HG02798 (cell line): Measurements from ENCODE around the gene EPHB1.
"Not testable (repeated sequence)": the region's sequence is repeated elsewhere in the genome, so short reads cannot be mapped to it uniquely, and the experiment has no call there.

Experiments
- ATAC-seq: cut with Tn5 transposase; IDR thresholded peaks from one replicate; pipeline ENCODE4 v1.9.1; 2021; ENCODE audit warnings: mild to moderate bottlenecking; ENCODE audit not compliant: unreplicated experiment, poor library complexity

EPHB1 gene

DNA sequence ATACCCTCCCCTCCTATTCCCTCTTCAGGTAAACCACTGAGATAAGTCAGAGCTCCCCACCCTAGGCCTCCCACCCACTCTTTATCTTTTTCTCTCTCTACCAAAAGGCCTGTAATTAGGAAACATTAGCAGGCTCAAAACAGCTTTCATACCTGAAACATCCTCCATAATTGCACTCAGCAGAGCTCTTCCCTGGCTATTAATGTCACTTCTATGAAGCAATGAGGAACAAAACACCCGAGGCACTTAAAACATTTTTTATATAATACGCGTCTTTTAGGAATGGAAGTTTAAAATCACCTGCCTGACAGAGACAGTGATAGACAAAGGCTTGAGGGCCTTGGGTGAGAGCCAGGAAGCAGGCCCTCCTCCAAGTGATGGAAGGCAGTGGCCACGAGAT, 138.9 kb downstream of the EPHB1 start:
- ATAC-seq = no peak

DNA sequence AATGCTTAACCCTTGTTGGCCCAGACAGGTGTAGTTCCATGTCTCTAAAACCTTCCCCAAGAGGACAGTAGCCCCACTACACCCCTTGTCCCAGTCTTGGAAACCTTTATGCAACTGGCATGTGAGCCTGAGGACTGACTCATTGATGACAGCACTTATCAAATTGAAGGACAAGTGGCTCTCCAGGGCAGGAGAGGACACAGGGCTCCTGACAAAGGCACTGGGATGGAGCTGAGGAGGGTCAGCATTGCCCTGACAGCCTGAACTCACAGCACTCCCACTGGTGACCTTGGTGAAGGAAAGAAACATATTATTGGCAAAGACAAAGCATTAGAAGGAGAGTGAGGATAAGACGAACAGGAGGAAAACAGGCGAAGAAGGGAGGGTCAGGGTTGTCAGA, 139.9 kb downstream of the EPHB1 start:
- no peak for ATAC-seq

DNA sequence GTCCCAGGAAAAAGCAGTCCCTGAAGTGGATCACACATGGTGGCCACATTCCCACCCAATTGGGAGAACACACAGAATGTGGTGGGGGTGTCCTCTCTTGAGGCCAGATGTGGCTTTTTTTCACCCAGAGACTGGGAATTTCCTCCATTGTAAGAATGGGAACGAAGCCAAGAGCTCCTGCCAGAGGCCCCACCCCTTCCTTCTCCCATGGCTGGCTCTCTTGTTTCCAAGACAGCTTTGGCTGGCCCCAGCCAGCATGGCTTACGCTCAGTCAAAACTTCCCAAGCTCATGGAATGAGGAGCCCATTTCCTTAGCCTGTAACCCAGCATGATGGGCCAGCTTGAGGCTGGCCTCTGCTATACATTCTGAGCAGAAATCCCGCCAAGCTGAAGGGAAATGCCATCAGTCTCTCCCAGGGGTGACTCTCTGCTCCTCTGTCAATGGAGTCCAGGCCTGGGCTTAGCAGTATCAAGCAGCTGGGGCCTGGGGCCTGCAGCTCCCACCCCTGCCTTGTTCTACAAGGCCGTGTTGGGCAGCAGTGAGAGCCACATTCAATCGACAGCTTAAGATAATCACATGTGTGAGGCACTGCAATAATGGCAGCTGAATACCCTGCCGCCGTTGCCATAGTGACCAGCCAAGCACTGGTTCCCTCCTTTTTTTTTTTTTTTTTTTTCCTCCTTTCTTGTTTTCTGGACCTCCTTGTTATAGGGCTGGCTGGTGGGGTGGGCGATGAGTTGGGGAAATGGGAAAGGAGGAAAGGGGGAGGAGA, 142.4 kb downstream of the EPHB1 start:
- no peak for ATAC-seq

GRCh38 chr3:134938029-134938525, 143.0 kb downstream of the EPHB1 start:
- ATAC-seq = no peak

DNA sequence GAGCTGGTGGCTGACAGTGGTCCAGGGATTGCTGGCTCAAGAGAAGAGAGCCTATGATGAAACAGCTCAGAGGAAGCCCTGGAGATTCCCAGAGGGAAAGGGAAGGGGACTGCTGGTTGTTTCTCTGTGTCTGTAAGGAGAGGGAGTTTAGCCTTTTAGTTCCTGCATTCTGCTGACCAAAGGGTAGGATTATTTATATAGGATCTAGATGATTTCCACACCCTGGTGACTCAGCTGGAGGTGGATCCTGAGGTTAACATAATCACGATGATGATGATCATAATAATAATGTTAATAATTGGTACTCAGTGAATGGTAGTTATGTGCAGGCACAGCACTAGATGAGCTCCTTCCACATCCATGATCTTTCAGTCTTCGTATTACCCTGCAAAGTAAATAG, 144.9 kb downstream of the EPHB1 start:
- no peak for ATAC-seq

DNA sequence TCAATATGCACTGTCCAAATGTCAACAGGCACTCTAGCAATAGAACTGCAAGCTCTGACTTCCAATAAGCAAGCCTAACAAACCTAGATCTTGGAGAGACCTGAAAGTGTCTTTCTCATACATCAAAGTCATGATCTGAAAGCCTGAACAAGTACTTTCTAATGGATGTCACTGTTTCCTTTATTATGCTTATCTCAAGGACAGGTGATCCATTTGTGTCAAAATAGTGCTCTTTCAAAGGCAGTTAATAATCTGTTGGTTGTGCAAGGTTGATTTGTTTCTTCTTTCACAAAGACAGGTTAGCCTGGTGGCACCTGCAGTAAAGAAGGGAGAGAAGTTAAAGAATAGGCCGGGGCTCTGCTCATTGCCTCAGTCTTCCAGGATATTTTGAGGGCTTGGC, 146.8 kb downstream of the EPHB1 start:
- ATAC-seq = no peak

DNA sequence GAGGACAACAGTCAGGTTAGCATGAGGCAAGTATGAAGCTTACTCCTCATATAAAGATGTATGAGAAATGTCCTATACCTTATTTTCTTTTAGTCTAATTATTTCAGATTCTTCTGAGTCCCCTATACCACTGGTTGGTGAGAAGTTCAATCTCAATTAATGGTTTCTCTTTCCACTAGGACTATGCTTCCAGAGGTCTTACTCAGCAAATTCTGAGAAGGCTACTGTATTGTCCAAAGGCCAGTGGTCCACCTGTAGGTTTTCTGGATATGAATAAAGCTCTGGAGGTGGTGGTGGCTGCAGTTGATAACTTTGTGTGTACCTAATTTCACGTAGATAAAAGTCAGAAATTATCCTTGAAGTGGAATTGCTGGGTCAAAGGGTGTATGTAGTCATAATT, 149.4 kb downstream of the EPHB1 start:
- no peak for ATAC-seq

GRCh38 chr3:134949150-134949549, 154.1 kb downstream of the EPHB1 start:
- no peak for ATAC-seq

- ATAC-seq = no peak
Measured at GRCh38 chr3:134952371-134952770, 157.3 kb downstream of the EPHB1 start.

DNA sequence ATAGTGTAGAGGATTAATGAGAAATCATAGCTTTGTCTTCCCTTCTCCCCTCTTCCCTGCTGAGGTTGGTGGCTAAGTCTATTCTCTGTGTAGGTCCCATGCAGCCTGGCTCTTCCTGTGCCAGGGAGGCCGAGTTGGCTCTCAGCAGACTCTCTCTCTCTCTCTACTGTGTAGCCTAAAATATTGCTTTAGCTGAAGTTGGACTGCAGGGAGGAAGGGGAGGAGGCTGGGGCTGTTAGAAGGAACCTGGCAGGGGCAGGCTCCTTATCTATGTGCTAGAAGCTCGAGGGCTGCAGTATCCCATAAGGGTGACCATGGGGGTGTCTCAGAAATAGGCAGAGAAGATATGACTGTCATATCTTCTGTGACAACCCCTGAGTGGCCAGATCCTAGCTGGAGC, 160.8 kb downstream of the EPHB1 start:
- no peak for ATAC-seq

DNA sequence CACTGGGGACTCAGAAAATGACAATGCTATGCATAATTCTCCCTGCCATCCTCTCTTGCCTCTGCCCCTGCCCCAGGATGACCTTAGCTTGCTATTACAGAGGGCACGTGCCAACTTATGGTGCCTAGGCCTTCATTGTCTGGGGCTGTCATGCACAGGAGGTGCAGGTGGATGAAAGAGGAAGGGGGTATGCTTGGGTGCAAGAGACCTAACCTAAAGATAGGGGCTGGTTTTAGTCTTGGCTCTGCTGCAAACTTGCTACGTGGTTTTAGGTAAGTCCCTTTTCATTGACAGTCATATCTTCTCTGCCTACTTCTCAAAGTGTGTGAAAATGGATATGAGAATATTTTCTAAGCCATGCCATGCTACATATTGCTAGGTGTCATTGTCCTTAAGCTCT, 161.3 kb downstream of the EPHB1 start:
- peak; percentile 76 for ATAC-seq

DNA sequence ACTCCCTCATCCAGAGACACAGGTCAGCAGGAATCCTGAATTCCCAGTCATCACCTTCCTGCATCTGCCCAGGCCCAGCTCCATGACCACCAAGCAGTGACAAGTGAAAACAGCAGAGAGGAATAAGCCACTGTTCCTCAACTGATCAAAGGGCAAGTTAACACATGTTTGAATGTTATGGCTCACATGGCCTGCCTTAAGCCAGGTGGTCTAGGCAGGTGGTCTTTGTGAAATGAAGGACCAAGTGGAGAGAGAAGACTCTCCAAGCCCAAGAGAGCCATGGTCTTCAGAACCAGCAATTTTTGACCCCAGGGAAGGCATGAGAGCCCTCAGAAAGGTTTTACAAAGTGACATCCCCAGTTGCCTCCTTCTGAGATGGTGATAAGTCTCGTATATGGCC, 161.8 kb downstream of the EPHB1 start:
- ATAC-seq = peak; percentile 11

GRCh38 chr3:134959516-134959915, 164.5 kb downstream of the EPHB1 start:
- no peak for ATAC-seq

DNA sequence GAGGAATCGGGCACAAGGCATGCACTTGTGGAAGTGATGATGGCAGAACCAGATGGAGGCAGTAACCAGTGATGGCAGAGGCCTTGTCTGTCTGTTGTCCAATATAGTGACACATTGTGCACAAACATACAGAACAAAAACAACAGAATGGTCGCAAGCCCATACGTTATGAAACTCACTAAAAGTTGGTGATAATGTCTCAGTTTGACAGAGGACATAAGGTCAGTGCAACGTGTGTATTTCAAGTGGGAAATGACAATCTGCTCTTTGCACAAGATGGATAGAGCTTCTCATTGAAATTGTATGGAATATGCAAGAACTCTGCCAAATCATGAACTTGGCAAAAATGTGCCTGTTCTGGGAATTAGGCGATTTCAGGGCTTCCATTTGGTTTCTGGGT, 169.2 kb downstream of the EPHB1 start:
- no peak for ATAC-seq

GRCh38 chr3:134965865-134966481, 170.9 kb downstream of the EPHB1 start:
- ATAC-seq = no peak

DNA sequence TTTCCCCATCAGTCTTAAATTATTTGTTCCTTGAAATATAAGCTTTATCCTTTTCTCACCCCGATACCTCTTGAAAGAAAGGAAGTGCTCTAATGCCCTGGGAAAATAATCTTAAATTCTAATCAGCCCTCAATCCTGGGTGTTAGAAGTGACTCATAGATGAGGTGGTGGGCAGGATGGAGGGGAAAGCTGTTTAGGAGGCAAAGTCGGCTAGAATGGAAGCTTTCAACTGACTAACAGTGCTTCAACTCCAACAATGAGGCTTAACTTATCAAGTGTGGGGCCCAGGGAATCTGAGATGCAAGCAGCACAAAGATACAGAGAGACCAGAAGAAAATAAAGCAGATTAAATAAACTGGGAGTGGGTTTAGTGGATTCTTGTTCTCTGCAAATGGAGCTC, 175.8 kb downstream of the EPHB1 start:
- ATAC-seq = no peak

- no peak for ATAC-seq
Measured at GRCh38 chr3:134971306-134971705, 176.2 kb downstream of the EPHB1 start.

DNA sequence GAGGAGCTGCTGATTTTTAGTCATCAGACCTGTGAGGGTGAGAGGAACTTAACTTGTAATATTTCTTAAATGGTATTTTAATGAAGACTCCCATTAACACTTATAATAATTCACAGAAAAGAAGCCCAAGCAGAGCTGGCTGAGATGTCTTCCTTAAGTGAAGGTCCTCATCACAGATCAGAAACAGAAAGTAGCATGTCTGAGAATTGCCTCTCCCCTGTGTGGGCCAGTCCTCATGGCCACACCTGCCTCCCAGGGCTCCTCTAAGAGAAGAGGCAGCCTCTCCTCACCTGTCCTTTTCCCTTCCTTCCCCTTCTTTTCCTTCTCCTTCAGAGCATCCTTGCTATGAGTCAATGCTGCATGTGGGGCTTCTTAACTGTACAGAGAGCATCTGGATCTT, 176.8 kb downstream of the EPHB1 start:
- not testable (repeated sequence) for ATAC-seq

DNA sequence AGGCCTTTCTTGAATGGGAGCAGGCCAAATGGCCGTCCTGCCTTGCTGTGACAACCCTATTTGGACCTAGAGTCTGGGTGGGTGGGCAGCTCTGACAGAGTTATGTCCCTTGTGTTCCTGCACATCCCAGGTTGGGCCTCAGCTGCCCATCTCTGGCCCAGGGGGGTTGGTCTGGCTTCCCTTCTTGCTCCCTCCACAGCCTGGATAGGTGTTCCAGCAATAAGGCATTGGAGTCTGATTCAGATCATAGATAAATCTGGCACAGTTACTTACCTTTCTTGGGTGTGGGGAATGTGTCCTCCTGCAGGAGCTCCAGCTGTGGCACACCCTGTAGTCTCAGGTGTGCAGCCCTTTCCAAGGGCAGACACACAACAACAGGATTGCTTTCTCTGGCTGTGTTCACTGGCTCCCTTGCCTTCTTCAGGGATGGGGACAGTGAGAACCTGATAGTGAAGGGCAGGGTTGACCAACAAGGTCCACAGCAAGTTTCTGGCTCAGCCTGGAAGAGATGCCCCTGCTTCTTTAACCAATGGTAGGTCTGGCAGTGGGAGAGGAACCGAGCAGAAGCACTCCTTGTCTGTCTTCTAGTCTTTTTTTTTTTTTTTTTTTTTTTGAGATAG, 177.9 kb downstream of the EPHB1 start:
- ATAC-seq = no peak

- ATAC-seq = no peak
Measured at GRCh38 chr3:134974624-134975023, 179.6 kb downstream of the EPHB1 start.

DNA sequence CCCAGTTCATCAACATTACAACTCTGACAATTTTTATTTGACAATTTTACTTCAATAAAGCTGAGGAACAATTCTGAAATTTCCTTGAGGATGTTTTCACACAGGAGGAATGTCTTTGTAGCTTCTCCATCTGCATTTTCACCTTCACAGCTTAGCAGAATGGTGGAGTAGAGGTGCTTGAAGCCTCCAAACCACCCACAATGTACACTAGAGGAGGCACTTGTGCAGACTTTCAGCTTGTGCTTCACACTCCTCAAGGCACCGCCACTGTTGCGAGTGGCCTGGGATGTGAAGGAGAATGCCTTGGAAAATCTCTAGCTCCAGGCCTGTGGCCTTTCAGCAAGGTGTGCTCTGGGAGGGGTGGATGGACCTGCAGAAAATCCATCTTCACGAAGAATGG, 181.9 kb downstream of the EPHB1 start:
- no peak for ATAC-seq

GRCh38 chr3:134978658-134979057, 183.6 kb downstream of the EPHB1 start:
- no peak for ATAC-seq
